Glutamatergic neuron (in vitro differentiated cells): ENCODE data around the gene GNG11. TPM values are rescaled to one million over a fixed set of nuclear protein-coding genes. Genes with fewer than 3 reads are reported as not detected.
A peak's percentile ranks its signal among the peaks of the same experiment; 100 is the strongest.

Experiments
- DNase-seq: peaks from one replicate; pipeline ENCODE4 v3.0.0; 2022
- H3K27ac Mint-ChIP-seq: one replicate; pipeline ENCODE4 v1.8.0; 2020; ENCODE audit warnings: mild to moderate bottlenecking, mixed read lengths, inconsistent platforms; ENCODE audit not compliant: unreplicated experiment
- H3K27me3 Mint-ChIP-seq: one replicate; pipeline ENCODE4 v1.8.0; 2020; ENCODE audit warnings: mild to moderate bottlenecking, moderate library complexity, mixed read lengths, inconsistent platforms; ENCODE audit not compliant: unreplicated experiment
- H3K36me3 Mint-ChIP-seq: one replicate; pipeline ENCODE4 v1.8.0; 2020; ENCODE audit warnings: mild to moderate bottlenecking, mixed read lengths, inconsistent platforms; ENCODE audit not compliant: unreplicated experiment
- H3K4me1 Mint-ChIP-seq: one replicate; pipeline ENCODE4 v1.8.0; 2020; ENCODE audit warnings: mild to moderate bottlenecking, low read depth, mixed read lengths, inconsistent platforms; ENCODE audit not compliant: unreplicated experiment
- H3K4me3 Mint-ChIP-seq: one replicate; pipeline ENCODE4 v1.8.0; 2020; ENCODE audit warnings: mild to moderate bottlenecking, mixed read lengths, inconsistent platforms; ENCODE audit not compliant: unreplicated experiment
- H3K9me3 Mint-ChIP-seq: one replicate; pipeline ENCODE4 v1.8.0; 2020; ENCODE audit warnings: mild to moderate bottlenecking, moderate library complexity, mixed read lengths, inconsistent platforms; ENCODE audit not compliant: unreplicated experiment
- CTCF ChIP-seq: fragments of 200-600 bp; sonication (generic); IDR thresholded peaks from one replicate; pipeline ENCODE4 v1.5.0; 2021; ENCODE audit not compliant: partially characterized antibody, unreplicated experiment
- total RNA-seq: library from RNA; stranded (reverse); fragmentation: NEBNext Ultra II Directional; extraction: Animal tissue kit (Norgen Biotek cat#: 25700); gene quantifications from one replicate; pipeline ENCODE4 v1.2.1, GENCODE V29; 2021; ENCODE audit not compliant: unreplicated experiment

GNG11 gene
- total RNA-seq, 1 donor from 2014 or later, result 0.56 TPM

- no peak for TF ChIP-seq CTCF
- Mint-ChIP-seq H3K36me3 (no peaks in the 10 kb centered on the region), H3K4me3 (peak overlapping the region; percentile 28), H3K4me1 (peaks cover 3% of the 10 kb centered on the region), H3K27me3 (no peaks in the 10 kb centered on the region), H3K27ac (no peak overlapping the region), H3K9me3 (no peaks in the 10 kb centered on the region)
- DNase-seq, result no peak
These were observed 896 bp upstream of the GNG11 start for GRCh38 chr7:93920496-93921182.

DNA sequence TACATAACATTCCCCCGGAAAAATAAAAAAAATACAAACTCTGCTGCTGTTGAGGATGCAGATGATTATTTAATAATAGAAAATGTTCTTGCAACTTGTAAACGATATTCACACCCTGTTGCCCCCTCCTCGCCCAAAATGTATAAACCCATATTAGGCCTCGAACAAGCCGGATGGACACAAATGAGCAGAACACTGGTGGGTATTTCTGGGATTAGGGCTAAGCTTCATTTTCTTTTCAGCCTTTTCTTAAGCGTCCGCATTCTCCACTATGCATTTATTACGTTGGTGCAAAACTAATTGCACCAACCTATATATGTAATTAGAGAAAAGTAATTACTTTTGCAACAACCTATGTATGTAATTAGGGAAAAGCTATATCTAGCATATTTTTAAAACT lies 349 bp upstream of the GNG11 start:
- no peak for DNase-seq
- Mint-ChIP-seq H3K36me3 (no peaks in the 10 kb centered on the region), H3K27me3 (no peaks in the 10 kb centered on the region), H3K27ac (no peak overlapping the region), H3K4me1 (peaks cover 3% of the 10 kb centered on the region), H3K4me3 (peak overlapping the region; percentile 71), H3K9me3 (no peaks in the 10 kb centered on the region)
- no peak for TF ChIP-seq CTCF

GRCh38 chr7:93923296-93923695 lies 1.8 kb downstream of the GNG11 start:
- DNase-seq, result no peak
- no peaks in the 10 kb centered on the region for H3K36me3 Mint-ChIP-seq
- H3K27ac Mint-ChIP-seq, result no peak overlapping the region
- H3K9me3 Mint-ChIP-seq, result no peaks in the 10 kb centered on the region
- H3K4me1 Mint-ChIP-seq, result peaks cover 3% of the 10 kb centered on the region
- H3K27me3 Mint-ChIP-seq, result no peaks in the 10 kb centered on the region
- H3K4me3 Mint-ChIP-seq, result no peak overlapping the region
- TF ChIP-seq CTCF, result no peak

DNA sequence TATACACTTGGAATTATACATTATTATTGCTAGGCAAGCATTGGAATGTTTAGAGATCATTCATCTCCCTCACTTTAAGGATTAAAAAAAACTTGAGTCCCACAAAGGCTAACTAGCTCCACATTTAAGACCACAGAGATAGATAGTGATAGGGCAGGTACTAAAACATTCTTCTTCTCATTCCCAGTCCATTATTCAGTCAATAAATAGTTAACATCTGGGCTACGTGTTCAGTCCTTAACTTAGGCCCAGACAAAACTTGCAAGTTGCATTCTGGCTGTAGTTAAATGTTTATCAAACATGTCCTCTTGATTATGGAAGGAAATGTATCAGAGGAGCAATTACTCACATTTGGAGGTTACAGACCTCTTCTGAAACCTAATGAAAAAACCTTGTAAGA lies 2.4 kb downstream of the GNG11 start:
- no peak for DNase-seq
- TF ChIP-seq CTCF, result no peak
- Mint-ChIP-seq H3K4me3 (no peak overlapping the region), H3K27me3 (no peaks in the 10 kb centered on the region), H3K36me3 (no peaks in the 10 kb centered on the region), H3K4me1 (peaks cover 3% of the 10 kb centered on the region), H3K9me3 (no peaks in the 10 kb centered on the region), H3K27ac (no peak overlapping the region)

DNA sequence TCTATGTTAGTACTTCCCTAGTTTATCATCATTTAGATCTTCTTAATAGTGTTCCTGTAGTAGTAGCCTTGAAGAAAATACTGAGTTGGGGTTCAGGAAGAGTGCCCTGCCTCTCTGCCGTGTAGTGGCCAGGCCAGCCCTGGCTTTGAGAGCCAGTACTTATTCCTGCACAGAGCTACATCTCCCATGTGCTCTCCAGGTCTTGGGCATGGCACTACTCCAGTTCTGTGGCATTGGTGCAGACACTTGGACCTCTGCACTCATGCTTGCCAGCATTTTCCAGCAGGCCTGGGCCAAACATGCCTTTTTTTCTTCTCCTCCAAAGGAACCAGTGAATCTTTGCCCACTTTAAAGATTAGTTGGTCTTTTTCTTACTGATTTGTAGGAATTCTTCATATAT lies 5.3 kb downstream of the GNG11 start:
- peaks cover 2% of the 10 kb centered on the region for H3K27me3 Mint-ChIP-seq

More for the DNA sequence above, 5.3 kb downstream of the GNG11 start:
- no peaks in the 10 kb centered on the region for H3K9me3 Mint-ChIP-seq
- peaks cover 3% of the 10 kb centered on the region for H3K4me1 Mint-ChIP-seq
- H3K27ac Mint-ChIP-seq, result no peak overlapping the region
- no peaks in the 10 kb centered on the region for H3K36me3 Mint-ChIP-seq
- H3K4me3 Mint-ChIP-seq, result no peak overlapping the region
- TF ChIP-seq CTCF, result no peak
- DNase-seq, result no peak
